Stimulated activated CD8-positive, alpha-beta memory T cell treated with anti-CD3 and anti-CD28 coated beads, Interleukin-15, amount 100 ng/mL, for 48 hours (primary cell): ENCODE measurements around the gene LAMB1.
"Not testable (repeated sequence)": the region's sequence is repeated elsewhere in the genome, so short reads cannot be mapped to it uniquely, and the experiment has no call there.

Source experiments
- DNase-seq, 2 donors: peaks; one replicate each; pipeline ENCODE4 v3.0.0-alpha.2; 2020; ENCODE audit warnings: low read depth in 2 of 2

Gene LAMB1

GRCh38 chr7:107946451-107946850 is 56.5 kb downstream of the LAMB1 start:
- no peak for DNase-seq

- no peak for DNase-seq
These were observed 57.6 kb downstream of the LAMB1 start for GRCh38 chr7:107945332-107945731.

GRCh38 chr7:107944411-107945169 is 58.4 kb downstream of the LAMB1 start:
- no peak for DNase-seq

- DNase-seq = no peak
These were observed 59.9 kb downstream of the LAMB1 start for GRCh38 chr7:107943018-107943417.

- no peak for DNase-seq
These were observed 62.0 kb downstream of the LAMB1 start for GRCh38 chr7:107940951-107941350.

GRCh38 chr7:107939573-107940489 is 63.1 kb downstream of the LAMB1 start:
- no peak for DNase-seq

GRCh38 chr7:107938456-107939250 is 64.3 kb downstream of the LAMB1 start:
- DNase-seq = no peak

- no peak for DNase-seq
These were observed 65.4 kb downstream of the LAMB1 start for GRCh38 chr7:107937531-107937930.

- DNase-seq = no peak
These were observed 66.6 kb downstream of the LAMB1 start for GRCh38 chr7:107936312-107936711.

GRCh38 chr7:107934991-107935770 is 67.8 kb downstream of the LAMB1 start:
- no peak for DNase-seq

- DNase-seq = no peak
These were observed 69.5 kb downstream of the LAMB1 start for GRCh38 chr7:107933386-107934013.

GRCh38 chr7:107932805-107933204 is 70.2 kb downstream of the LAMB1 start:
- no peak for DNase-seq

- no peak for DNase-seq
These were observed 71.0 kb downstream of the LAMB1 start for GRCh38 chr7:107931740-107932515.

GRCh38 chr7:107926481-107926880 is 76.5 kb downstream of the LAMB1 start:
- DNase-seq = no peak

GRCh38 chr7:107924841-107925504 is 78.0 kb downstream of the LAMB1 start:
- DNase-seq = no peak

GRCh38 chr7:107922886-107923285 is 80.1 kb downstream of the LAMB1 start:
- no peak for DNase-seq

- DNase-seq = not testable (repeated sequence)
These were observed 81.1 kb downstream of the LAMB1 start for GRCh38 chr7:107921826-107922225.

GRCh38 chr7:107920048-107920772 is 82.8 kb downstream of the LAMB1 start:
- DNase-seq = no peak

GRCh38 chr7:107918948-107919347 is 84.0 kb downstream of the LAMB1 start:
- DNase-seq = no peak
